CD4-positive, alpha-beta T cell treated with Interleukin-4 for 4 hours (primary cell): Measurements from ENCODE around the gene DLL4.

Source experiments
- DNase-seq: peaks from one replicate; pipeline ENCODE4 v3.0.0-alpha.2; 2020

DLL4 gene

DNA sequence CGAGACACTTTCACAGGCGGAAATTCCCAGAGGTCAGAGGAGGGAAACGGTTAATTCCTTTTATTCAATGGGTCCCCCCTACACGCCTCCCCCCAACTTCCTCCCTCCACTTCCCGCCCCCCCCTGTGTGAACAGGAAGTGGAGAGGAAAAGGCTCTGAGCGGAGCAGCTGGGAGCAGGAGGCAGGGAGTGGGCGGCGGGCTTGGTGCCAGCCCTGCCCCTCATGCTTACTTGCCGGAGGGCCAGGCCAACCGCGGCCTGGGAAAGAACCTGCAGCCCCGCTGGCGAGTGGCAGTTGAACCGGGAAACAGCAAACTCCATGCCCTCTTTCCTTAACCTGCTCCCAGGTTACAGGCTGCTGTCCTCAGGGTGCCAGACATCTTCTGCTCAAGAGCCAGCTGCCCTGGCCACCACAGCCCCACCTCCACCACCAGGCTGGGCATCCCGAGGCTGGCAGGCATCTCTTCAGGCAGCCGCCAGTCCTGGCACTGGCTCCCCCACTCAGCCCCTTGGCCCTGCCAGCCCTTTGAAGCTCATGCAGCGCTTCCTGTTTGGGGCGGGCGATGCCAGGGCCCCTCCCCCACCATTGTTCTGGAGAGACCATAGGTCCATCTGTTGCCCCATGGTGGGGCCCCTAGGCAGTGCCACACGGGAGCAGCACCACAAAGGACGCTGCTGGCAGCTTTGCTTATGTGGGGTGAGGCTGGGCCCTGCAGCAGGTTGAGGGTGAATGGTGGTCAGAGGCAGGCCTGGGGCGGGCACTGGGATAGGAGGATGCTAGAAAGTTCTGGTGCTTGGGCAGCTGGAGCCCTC is 21.9 kb upstream of the DLL4 start:
- DNase-seq, result peak; percentile 48

DNA sequence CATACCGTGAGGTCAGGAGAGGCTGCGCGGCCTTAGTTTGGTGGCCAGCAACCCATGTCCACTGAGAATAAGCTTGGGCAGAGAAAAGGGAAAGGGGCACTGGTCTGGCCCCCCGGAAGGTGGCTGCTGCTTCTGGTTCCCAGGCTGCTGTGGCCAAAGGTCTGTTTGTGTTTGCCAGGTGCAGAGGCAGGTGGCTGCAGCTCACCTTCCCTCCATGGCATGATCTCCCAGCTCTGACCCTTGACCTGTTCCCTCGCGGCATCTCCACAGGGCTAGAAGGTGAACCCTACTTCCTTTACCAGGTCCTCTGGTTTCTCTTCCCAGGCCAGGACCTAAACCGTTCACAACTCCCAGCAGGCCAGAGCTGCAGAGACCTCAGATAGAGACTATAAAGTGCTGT is 21.0 kb upstream of the DLL4 start:
- no peak for DNase-seq

DNA sequence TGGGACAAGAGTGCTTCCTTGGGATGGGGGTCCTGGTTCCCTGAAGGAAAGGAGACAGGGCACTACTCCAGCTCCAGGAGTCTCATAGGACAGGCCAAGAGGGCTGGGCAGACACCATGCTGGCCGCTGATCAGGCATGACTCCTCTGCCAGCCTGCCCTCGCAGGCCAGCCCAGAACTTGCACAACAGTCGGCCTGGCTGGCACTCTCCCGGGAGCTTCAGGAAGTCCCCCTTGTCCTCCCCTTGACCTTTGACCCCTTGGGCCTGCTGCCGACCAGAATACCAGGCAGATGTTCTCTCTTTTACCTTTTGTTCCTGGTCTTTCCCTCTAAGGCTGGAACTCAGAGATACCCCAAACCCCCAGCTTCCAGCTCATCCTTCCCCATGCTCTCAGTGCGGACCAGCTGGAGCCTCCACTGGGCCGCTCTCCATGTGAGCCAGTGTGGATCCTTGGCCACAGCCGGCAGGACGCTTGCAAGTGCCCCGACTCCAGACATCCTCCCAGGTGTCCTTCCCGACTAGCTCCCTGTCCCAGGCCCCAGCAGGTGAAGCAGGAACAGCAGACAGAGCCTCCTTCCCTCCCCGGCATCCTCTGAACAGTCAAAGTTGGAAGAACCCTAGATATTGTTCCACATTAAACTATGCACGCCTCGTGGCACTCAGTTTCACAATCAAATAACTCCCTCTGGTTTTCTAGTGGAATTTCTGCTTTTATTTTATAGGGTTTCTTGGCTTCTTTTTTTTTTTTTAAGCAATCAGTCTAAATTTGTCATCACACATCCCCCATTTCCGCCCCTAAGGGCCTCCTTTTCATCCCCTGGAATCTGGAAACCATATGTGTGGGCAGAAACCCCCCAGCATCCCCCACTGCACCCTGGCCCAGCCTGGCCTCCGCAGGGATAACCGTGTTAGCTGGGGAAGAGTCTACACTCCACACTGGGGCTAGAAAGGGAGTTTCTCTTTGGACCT is 19.2 kb upstream of the DLL4 start:
- no peak for DNase-seq

DNA sequence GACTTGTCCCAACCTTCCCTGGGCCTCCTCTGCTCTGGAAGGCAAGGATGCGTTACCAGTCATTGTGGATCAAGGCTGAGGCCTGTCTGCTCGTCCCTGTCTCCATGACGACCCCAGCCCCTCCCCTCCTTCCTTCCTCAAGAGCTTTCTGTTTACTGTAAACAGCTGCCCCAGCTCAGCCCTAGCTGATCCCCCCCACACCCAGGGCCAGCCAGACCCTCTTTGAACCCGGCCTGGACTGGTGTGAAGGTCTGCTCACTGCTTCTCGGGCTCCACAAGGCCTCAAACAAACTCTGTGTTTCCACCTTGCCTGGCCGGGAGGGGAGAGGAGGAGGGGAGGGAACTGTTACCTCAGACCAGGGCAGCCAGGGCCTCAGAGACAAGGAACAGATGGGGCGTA is 18.0 kb upstream of the DLL4 start:
- no peak for DNase-seq

DNA sequence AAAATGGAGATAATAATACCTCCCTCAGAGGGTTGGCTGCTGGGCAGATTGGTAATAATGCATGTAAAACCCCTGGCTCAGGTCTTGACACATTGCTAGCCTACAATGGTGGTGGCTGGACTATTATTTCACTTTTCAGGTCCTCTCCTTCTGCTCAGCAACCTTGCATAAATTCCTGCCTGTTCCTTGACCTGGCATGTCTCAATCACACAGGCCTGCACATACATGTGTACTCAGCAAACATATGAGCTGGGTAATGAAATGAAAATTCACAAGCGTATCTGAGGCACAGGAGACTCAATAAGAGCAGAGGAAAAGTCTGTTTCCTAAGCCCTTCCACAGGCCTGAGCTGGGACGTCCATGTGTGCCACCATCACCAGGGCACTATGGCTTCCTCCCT is 17.4 kb upstream of the DLL4 start:
- DNase-seq, result no peak

DNA sequence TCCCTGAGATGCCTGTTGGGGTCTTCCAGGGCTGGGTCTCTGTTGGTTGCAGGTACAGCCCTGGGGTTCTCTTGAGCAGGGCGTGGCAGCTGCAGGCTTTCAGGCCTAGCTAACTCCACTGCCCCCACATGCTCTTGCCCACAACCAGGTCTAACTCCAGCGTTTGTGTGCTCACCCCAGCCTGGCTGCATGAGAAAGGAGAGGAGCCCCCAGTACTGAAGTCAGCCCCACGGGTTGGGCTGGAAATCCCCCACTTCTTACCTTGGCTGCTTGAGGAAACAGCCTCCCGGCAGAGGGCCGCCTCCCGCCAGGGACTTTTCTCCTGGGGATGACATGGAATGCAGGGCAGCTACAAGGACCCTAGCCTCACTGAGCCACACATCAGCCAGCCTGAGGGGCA is 16.7 kb upstream of the DLL4 start:
- no peak for DNase-seq

DNA sequence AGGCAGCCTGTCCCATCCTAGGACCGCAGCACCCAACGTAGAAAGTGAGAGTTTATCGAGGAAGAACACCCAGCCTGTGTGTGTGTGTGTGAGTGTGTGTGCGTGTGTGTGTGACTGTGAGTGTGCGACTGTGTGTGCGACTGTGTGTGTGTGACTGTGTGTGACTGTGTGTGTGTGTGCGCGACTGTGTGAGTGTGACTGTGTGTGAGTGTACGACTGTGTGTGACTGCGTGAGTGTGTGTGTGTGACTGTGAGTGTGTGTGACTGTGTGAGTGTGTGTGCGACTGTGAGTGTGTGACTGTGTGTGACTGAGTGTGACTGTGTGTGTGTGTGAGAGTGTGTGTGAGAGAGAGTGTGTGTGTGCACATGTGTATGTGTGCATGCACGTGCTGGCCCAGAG is 15.1 kb upstream of the DLL4 start:
- DNase-seq, result no peak

DNA sequence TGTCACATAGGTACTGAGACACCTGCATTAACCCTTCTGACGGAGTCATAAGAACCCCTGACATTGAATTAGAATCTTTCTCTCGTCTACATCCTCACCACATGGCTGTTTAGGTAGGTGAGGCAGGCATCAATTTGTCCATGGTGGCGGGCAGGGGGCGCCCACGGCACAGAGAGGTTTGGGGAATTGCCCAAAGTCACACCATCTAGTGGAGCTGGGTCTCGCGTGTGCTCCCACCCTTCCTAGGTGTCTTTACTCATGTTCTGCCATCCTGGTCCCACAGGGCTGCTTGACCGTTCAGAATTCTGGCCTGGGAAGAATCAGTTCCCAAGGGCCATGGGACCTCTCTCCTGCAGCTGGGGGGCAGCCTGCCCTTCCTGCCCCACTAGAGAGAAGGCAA is 14.7 kb upstream of the DLL4 start:
- DNase-seq, result no peak

DNA sequence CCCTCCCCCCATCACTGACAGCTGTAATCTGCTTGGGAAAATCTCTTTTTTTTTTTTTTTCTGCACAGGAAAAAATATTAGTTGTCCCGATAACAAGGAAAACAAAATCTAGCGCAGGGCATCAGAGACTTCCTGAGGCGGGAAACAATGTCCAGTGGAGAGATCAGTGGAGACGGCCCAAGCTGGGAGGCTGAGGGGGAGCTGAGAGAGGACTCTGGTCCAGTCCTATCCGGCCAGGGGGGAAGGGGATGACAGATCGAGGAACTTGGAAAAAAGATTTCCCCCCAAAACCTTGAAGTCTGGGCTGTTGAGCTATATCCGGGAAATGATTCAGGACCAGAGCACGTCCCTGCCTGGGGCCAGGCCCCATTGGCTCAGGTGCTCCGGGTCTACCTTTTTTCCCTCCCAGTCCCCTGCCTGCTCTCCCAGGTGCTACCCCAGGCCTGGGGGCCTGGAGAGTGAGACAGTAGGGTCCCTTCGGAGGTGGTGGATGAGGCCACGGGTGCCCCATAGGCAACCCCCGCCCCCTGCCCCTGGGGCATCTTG is 14.0 kb upstream of the DLL4 start:
- DNase-seq, result no peak

DNA sequence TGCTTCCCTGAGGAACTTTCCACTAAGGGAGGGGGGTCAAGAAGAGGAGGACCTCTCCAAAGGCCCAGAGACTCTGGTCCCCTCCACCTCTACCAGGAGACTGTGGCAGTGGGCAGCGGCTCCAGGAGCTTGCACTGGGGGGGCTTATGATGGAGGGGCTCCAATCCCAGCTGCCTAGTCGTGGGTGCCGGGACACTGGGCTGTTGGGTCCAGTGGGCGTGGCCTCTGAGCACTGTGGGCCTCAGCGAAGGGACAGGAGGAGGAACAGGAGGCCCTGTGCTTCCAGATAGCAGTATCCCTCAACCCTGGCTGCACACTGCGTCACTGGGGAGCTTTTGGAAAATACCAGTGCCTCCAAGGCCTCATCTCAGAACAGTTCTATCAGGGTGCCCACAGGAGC is 13.5 kb upstream of the DLL4 start:
- no peak for DNase-seq

DNA sequence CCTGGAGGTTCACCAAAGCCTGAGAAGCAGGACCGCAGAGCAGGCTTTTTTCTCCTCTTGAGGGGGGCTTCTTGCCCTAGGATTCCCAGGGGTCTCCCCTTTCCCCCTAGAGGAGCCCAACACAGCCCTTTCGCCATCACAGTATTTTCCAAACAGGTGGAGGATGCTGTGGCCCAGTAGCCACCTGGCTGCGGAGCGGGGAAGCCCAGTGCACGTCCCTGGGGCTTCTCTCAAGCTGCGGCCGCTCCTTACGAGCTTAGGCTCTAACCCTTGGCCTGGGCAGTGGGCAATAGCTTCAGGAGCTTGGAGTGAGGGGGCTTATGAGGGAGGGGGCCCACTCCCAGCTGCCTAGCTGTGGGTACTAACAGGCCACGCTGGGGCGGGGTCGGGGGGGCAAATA is 11.6 kb upstream of the DLL4 start:
- DNase-seq, result no peak

DNA sequence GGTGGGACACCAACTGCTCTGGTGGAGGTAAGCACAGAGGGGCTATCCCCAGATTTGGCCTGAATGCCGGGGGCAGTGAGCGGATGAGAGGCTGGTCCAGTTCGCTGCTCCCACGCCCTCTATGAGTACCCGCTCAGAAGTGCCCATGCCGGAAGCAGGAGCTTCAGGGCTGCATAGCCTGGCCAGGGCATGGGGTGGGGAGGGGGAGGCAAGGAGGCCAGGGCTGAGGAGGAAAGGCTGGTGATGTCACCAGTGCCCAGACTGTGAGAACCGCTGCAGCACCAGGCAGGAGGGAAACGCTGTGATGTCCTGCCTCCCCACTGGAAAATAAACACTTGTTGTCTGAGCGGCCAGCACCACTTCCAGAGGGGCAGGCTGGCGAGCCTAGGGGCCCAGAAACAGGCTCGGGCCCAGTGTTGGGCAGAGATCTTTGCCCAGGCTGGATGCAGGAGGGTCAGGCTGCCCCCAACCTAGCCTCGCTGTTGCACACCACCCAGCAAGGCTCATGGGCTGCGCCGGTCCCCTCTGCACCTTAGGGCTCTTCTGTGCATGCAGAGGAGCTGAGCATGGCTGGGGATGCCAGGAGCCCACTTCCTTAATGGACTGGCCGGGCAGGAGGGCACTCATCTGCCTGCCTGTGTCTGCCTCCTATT is 10.9 kb upstream of the DLL4 start:
- no peak for DNase-seq

DNA sequence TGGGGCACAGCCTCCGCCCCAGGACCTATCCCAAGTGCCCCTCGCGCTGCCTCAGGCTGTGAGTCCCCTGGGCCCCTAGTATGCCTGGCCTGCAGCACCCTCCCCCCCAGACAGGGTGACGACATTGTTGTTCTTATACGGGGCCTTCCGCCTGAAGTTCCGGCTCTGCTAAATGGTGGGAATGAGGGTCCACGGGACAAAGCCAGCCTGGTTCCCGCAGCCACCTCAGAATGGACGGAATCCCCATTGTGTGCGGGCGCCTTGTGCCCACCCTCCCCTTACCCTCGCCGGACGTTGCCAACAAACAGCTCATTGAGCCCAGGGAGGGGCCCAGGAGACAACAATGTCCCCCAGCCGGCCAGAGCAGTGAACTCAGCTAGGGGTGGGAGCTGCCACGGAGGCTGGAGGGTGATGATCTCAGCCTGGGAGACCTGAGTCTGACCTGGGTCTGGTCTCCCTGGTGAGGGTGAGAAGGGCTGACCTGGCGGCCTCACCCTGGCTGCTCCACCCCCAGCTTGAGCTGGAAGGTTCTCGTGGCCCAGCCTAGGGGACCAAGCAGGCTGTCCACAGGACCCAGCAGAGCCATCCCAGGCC is 10.2 kb upstream of the DLL4 start:
- DNase-seq, result no peak

DNA sequence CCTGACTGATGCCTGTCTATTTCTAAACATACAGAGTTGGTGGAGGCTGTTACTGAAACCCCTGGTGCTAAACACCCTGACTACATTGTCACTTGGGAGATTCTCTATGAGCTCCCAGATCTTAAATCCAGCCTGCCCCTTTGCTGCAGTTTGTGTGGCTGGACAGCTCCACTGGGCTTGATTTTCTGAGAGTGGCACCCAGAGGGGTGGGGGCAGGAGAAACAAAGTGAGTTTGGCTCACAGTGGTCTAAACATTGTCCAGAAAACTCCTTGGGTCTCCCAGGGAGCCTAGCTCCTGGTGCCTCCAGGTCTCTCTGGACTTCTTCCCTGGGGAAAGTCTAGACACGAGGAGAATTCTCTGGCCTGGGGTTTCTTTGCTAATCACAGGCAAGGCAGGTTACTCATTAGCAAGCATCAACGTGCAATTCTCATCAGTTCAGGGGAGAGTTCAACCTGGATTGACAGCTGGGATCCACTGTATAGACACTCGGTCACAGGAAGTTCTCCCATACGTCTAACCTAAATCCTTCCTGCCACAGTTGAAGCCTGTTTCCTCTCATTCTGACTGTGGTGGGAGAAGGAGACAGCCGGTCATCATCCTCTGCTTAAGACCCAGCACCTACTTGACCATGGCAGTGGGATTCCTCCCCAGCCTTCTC is 7.1 kb upstream of the DLL4 start:
- no peak for DNase-seq

DNA sequence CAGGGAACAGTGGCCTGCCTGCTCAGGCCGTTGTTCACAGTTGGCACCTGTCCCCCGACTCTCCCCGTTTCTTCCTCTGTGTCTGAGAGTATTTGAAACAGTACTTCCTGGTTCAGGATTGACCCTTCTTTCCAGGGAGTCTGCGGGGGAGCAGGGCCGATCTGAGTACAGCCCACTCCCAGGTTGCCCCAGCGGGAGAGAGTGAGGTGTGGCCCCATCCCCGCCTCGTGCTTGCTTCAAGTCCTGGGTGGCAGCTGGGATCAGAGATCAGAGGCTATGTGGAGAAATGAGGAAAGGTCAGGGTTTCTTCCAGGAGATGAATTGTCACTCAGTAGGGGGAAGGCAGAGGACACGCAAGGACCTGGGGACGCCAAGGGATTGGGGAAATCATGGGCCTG is 6.5 kb upstream of the DLL4 start:
- no peak for DNase-seq

DNA sequence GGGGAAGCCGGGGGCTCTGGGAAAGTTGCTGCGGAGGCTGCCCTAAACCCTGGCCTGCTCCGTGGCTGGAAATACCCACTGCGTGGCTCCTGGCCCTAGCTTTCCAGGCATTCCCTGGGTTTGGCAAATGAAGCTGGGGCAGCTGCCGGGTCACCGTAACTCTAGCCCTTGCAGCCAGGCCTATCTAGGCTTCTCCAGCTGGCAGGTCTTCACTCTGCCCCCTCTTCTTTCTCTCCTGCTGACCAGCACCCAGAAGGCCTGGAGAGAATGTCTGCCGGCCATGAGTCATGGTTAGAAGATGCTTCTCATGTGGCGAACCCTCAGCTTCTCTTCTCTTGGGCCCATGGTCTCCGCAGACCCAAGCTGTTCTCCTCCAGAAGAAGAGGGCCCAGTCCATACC is 5.6 kb upstream of the DLL4 start:
- no peak for DNase-seq

DNA sequence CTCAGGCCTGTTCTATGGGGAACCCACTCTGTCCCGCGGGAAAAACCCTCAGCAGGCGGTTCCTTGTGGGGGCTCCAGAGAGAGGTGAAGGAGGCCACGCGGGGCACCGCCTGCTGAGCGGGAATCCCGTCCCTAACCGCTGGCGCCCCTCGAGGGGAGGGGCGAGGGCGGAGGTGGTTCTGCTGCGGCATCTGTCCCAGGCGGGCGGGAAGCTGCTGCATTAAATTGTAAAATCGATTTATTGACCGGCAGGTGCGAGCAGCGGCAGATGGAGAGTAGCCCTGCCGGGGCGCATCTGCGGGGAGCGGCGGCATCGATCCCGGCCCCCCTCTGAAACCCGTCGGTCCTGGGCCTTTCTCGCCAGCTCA is 3.7 kb upstream of the DLL4 start:
- no peak for DNase-seq

DNA sequence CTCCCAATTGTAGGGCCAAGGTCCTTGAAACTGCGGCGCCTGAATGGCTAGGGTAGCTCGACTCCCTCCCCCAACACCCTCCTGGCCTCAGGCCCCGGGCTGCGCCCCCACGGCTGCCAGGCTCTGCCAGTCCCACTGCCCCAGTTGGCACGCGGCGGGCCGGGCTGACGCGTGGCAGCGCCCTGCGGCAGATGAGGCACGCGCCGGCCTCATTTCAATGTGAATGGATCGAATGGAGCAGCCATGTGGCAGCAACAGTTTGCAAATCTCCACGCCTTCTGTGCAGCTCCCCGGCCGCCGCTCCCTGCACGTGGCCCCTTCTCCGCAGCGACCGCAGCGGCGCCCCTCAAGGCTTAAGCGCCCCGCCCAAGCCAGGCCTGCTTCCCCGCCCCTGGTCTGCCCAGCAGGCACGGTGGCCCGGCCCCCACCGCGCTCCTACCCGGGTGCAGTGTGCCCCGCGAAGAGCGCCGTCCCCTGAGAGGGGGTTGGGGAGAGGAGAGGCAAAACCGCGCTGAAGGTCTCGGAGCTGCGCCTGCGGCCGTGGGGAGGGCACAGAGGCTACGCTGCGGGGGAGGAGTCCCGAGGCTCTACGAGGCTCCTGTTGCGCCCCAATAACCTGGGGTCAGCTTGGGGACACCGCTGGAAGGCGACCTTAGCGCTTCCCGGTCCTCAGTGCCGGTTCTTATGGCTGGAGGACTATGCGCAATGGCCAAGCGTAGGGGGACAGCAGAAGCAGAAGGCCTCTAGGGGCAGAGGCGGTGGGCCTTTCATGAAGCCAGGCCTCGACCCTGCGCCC is 3.1 kb upstream of the DLL4 start:
- no peak for DNase-seq

DNA sequence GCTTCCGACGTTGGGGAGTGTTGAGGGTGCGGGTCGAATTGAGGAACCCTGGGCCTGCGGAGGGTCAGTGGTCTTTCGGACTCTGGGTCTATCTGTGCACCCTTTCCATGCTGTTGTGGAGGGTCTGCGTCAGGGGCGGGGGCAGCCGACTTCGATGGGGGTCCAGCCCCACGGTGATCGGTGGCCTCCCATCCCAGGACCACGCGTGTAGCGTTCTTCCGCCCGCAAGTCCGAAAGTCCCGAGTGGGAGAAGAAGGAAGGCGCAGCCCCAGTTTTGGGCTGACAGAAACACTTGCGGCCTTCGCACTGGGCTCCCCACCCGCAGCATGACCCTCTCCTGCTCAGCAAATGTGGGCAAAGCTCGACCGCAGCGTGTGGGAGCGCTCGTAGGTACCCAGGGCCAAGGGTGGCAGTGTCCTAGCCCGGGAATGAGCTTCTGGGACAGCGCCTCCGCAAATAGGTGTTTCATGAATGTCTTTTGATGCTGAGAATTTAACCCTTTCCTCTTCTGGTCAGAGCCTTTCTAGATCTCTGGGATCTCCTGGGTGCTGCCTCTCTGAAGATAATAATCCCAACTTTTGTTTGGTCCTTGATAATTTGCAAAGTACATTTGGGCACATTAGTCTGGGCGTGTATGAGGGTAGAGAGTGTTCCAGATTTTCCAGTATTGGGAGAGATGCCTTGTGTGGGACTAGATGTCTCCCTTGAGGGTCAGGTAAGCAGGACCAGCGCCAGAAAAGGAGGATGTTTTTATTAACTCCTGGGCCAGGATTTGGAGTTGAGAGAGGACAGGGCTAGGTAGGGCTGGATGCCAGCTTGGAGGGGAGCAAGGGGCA is 2.3 kb upstream of the DLL4 start:
- no peak for DNase-seq

DNA sequence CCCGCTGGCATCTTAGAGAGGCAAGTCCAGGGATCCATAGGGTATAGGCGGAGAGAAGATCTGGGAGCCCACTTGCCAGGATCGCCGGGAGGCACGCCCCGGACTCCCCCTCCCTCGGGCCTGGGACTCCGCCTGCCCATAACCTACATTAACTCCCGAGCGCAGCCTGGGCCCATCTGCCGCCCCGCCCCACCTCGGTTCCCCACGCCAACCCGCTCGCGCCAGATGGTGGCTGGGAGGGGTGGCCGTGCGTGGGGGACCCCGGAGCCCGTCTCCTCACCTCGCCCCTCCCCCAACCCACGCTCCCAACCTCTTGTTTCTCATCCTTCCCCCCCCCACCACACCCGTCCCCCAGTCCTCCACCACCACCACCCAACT is 1.7 kb upstream of the DLL4 start:
- DNase-seq, result no peak
